ENCODE results near the gene MRM1.

The MRM1 gene

GRCh38 chr17:36593656-36594316 is 7.6 kb upstream of the MRM1 start:
- DNase-seq (ENCODE audit: low read depth) = no peak
- H3K4me3 ChIP-seq (ENCODE audit: control insufficient read depth, low read depth, low read length) = no peak overlapping the region
- no peak for TF ChIP-seq CTCF (conservative IDR thresholded peaks at IDR 0.05; ENCODE audit: control insufficient read depth, insufficient read depth, low read depth, low read length)

- no peak for TF ChIP-seq CTCF (conservative IDR thresholded peaks at IDR 0.05; ENCODE audit: control insufficient read depth, insufficient read depth, low read depth, low read length)
- no peak overlapping the region for H3K4me3 ChIP-seq (ENCODE audit: control insufficient read depth, low read depth, low read length)
- no peak for DNase-seq (ENCODE audit: low read depth)
These were observed 6.6 kb upstream of the MRM1 start for GRCh38 chr17:36594626-36595401.

GRCh38 chr17:36597226-36597625 is 4.2 kb upstream of the MRM1 start:
- no peak for TF ChIP-seq CTCF (conservative IDR thresholded peaks at IDR 0.05; ENCODE audit: control insufficient read depth, insufficient read depth, low read depth, low read length)
- H3K4me3 ChIP-seq (ENCODE audit: control insufficient read depth, low read depth, low read length) = no peak overlapping the region
- no peak for DNase-seq (ENCODE audit: low read depth)

GRCh38 chr17:36597866-36598777 is 3.3 kb upstream of the MRM1 start:
- DNase-seq (ENCODE audit: low read depth) = no peak
- no peak for TF ChIP-seq CTCF (conservative IDR thresholded peaks at IDR 0.05; ENCODE audit: control insufficient read depth, insufficient read depth, low read depth, low read length)
- no peak overlapping the region for H3K4me3 ChIP-seq (ENCODE audit: control insufficient read depth, low read depth, low read length)

- no peak for TF ChIP-seq CTCF (conservative IDR thresholded peaks at IDR 0.05; ENCODE audit: control insufficient read depth, insufficient read depth, low read depth, low read length)
- DNase-seq (ENCODE audit: low read depth) = no peak
- H3K4me3 ChIP-seq (ENCODE audit: control insufficient read depth, low read depth, low read length) = no peak overlapping the region
These were observed 2.4 kb upstream of the MRM1 start for GRCh38 chr17:36598951-36599401.

GRCh38 chr17:36599546-36600250 is 1.7 kb upstream of the MRM1 start:
- no peak for TF ChIP-seq CTCF (conservative IDR thresholded peaks at IDR 0.05; ENCODE audit: control insufficient read depth, insufficient read depth, low read depth, low read length)
- H3K4me3 ChIP-seq (ENCODE audit: control insufficient read depth, low read depth, low read length) = no peak overlapping the region
- DNase-seq (ENCODE audit: low read depth) = no peak

All from fibroblast of mammary gland (primary cell).